MCF 10A (cell line): ENCODE results near the gene MAGI1. TPM values are rescaled to one million over a fixed set of nuclear protein-coding genes. Genes with fewer than 3 reads are reported as not detected.

ENCODE experiments used
- BruUV-seq: library from RNA; stranded (reverse); fragments of 400-500 nt; replicated peaks from 2 replicates; lab custom pipeline; 2021; lab: Mats Ljungman, UMichigan
- CTCF ChIA-PET: fragments of 300-600 bp; sonication (Branson Sonifier 250); formaldehyde crosslinking; extraction: SDS; loops from one replicate; lab custom pipeline; 2021; ENCODE audit warnings: antibody characterized with exemption, inconsistent platforms; lab: Yijun Ruan, JAX
- POLR2A ChIA-PET: fragments of 300-600, 350-650 bp; sonication (Branson Sonifier 250); formaldehyde crosslinking; extraction: SDS; loops from one replicate; lab custom pipeline; 2020; ENCODE audit warnings: antibody characterized with exemption, inconsistent platforms; lab: Yijun Ruan, JAX
- DNase-seq: peaks from one replicate; pipeline ENCODE4 v3.0.0-alpha.2; 2018; ENCODE audit not compliant: unreplicated experiment
- H3K27ac Mint-ChIP-seq: one replicate; pipeline ENCODE4 v1.8.0; 2022; ENCODE audit warnings: mild to moderate bottlenecking, low read depth, mixed read lengths; ENCODE audit not compliant: unreplicated experiment
- H3K27me3 Mint-ChIP-seq: one replicate; pipeline ENCODE4 v1.8.0; 2022; ENCODE audit warnings: mixed read lengths; ENCODE audit not compliant: insufficient read depth, unreplicated experiment
- H3K36me3 Mint-ChIP-seq: one replicate; pipeline ENCODE4 v1.8.0; 2022; ENCODE audit warnings: mild to moderate bottlenecking, moderate library complexity, mixed read lengths; ENCODE audit not compliant: insufficient read depth, unreplicated experiment
- H3K4me1 Mint-ChIP-seq: one replicate; pipeline ENCODE4 v1.8.0; 2022; ENCODE audit warnings: mixed read lengths; ENCODE audit not compliant: insufficient read depth, unreplicated experiment
- H3K4me3 Mint-ChIP-seq: one replicate; pipeline ENCODE4 v1.8.0; 2022; ENCODE audit warnings: mild to moderate bottlenecking, moderate library complexity, mixed read lengths; ENCODE audit not compliant: unreplicated experiment
- H3K9me3 Mint-ChIP-seq: one replicate; pipeline ENCODE4 v1.8.0; 2022; ENCODE audit warnings: mixed read lengths; ENCODE audit not compliant: unreplicated experiment
- CTCF ChIP-seq: fragments of 200-600 bp; IDR thresholded peaks from one replicate; pipeline ENCODE4 v1.8.0; 2022; ENCODE audit warnings: antibody characterized with exemption, mild to moderate bottlenecking; ENCODE audit not compliant: unreplicated experiment
- intact Hi-C: fragments of 100-400 bp; cut with micrococcal nuclease; formaldehyde crosslinking; loops from 2 replicates; pipeline ENCODE4 v1.14.1; 2022
- total RNA-seq: library from RNA; stranded (reverse); gene quantifications from 2 replicates; pipeline ENCODE4 v1.2.3, GENCODE V29; 2022

MAGI1 gene
- total RNA-seq, 1 experiment from 2014 or later: 6.2 TPM

- no peak for TF ChIP-seq CTCF
- no peaks in the 10 kb centered on the region for H3K36me3 Mint-ChIP-seq
- POLR2A ChIA-PET: no interaction called here
- BruUV-seq: no TSS peak
- H3K4me1 Mint-ChIP-seq: peaks cover 27% of the 10 kb centered on the region
- no peaks in the 10 kb centered on the region for H3K27me3 Mint-ChIP-seq
- H3K9me3 Mint-ChIP-seq: no peaks in the 10 kb centered on the region
- peak; percentile 29 for DNase-seq
- CTCF ChIA-PET: interaction anchor here (0.6 kb wide), 1 partner anchor 68 kb away, joined by 3 read pairs; no protein-coding TSS in a partner anchor
- intact Hi-C loops: no loop called here
- H3K4me3 Mint-ChIP-seq: no peak overlapping the region
- no peak overlapping the region for H3K27ac Mint-ChIP-seq
Measured at GRCh38 chr3:65604863-65605526, 433.7 kb downstream of the MAGI1 start.

GRCh38 chr3:65603631-65604030 lies 435.1 kb downstream of the MAGI1 start:
- Mint-ChIP-seq H3K27me3 (no peaks in the 10 kb centered on the region), H3K36me3 (no peaks in the 10 kb centered on the region), H3K9me3 (no peaks in the 10 kb centered on the region), H3K4me3 (no peak overlapping the region), H3K27ac (no peak overlapping the region), H3K4me1 (peaks cover 27% of the 10 kb centered on the region)
- TF ChIP-seq CTCF: no peak
- DNase-seq: no peak
- no TSS peak for BruUV-seq
- ChIA-PET POLR2A (no interaction called here), CTCF (interaction anchor here (0.9 kb wide), 1 partner anchor 606 kb away, joined by 3 read pairs; no protein-coding TSS in a partner anchor)
- intact Hi-C loops: no loop called here

- Mint-ChIP-seq H3K9me3 (no peaks in the 10 kb centered on the region), H3K4me1 (peaks cover 19% of the 10 kb centered on the region), H3K27me3 (no peaks in the 10 kb centered on the region), H3K36me3 (no peaks in the 10 kb centered on the region), H3K4me3 (no peak overlapping the region), H3K27ac (no peak overlapping the region)
- intact Hi-C loops: no loop called here
- no TSS peak for BruUV-seq
- CTCF ChIA-PET: interaction anchor here (1.0 kb wide), 1 partner anchor 36 kb away, joined by 3 read pairs; no protein-coding TSS in a partner anchor
- no peak for DNase-seq
- POLR2A ChIA-PET: interaction anchor here (1.0 kb wide), 1 partner anchor 620 kb away, joined by 3 read pairs; the partner anchor contains the start of gene SLC25A26
- TF ChIP-seq CTCF: no peak
Measured at GRCh38 chr3:65600888-65601287, 437.8 kb downstream of the MAGI1 start.

GRCh38 chr3:65597952-65598413 lies 440.7 kb downstream of the MAGI1 start:
- POLR2A ChIA-PET: no interaction called here
- CTCF ChIA-PET: no interaction called here
- intact Hi-C loops: no loop called here

More at GRCh38 chr3:65597952-65598413, 440.7 kb downstream of the MAGI1 start:
- peaks cover 6% of the 10 kb centered on the region for H3K4me1 Mint-ChIP-seq
- no peaks in the 10 kb centered on the region for H3K9me3 Mint-ChIP-seq
- H3K36me3 Mint-ChIP-seq: no peaks in the 10 kb centered on the region
- H3K27ac Mint-ChIP-seq: no peak overlapping the region
- no peak for DNase-seq
- BruUV-seq: no TSS peak
- no peaks in the 10 kb centered on the region for H3K27me3 Mint-ChIP-seq
- no peak for TF ChIP-seq CTCF
- H3K4me3 Mint-ChIP-seq: no peak overlapping the region
